ENCODE measurements around the gene ABCB9. TPM values are rescaled to one million over a fixed set of nuclear protein-coding genes. Genes with fewer than 3 reads are reported as not detected.
A peak's percentile ranks its signal among the peaks of the same experiment; 100 is the strongest.

ABCB9 gene
- total RNA-seq, 1 donor from 2014 or later, result 2.9 TPM

- Histone ChIP-seq H3K4me3 (peak overlapping the region; percentile 97), H3K27me3 (ENCODE audit: low read depth) (no peaks in the 10 kb centered on the region), H3K27ac (no peak overlapping the region), H3K4me1 (peaks cover 54% of the 10 kb centered on the region), H3K36me3 (peaks cover 13% of the 10 kb centered on the region), H3K9me3 (no peaks in the 10 kb centered on the region)
- TF ChIP-seq CTCF (IDR thresholded peaks at IDR 0.05), result no peak
- intact Hi-C loops (cut with DNase I), result no loop called here
- DNase-seq (no peak), ATAC-seq (no peak)
Observed at GRCh38 chr12:122976648-122976975, 10.3 kb upstream of the ABCB9 start.

GRCh38 chr12:122975790-122976647 is 9.8 kb upstream of the ABCB9 start:
- peak overlapping the region; percentile 97 for H3K4me3 ChIP-seq
- peak overlapping the region; percentile 99 for H3K27ac ChIP-seq
- intact Hi-C loops (cut with DNase I), result no loop called here
- peaks cover 48% of the 10 kb centered on the region for H3K4me1 ChIP-seq
- no peak for ATAC-seq
- H3K9me3 ChIP-seq, result no peaks in the 10 kb centered on the region
- peaks cover 13% of the 10 kb centered on the region for H3K36me3 ChIP-seq
- no peaks in the 10 kb centered on the region for H3K27me3 ChIP-seq (ENCODE audit: low read depth)
- TF ChIP-seq CTCF (IDR thresholded peaks at IDR 0.05), result no peak
- DNase-seq, result no peak

GRCh38 chr12:122974892-122975789 is 8.9 kb upstream of the ABCB9 start, which contains the start of gene OGFOD2:
Gene OGFOD2, plus strand, starts transcription at chr12:122975244. Its CDS starts 8 bp downstream, at chr12:122975252.
- no peaks in the 10 kb centered on the region for H3K27me3 ChIP-seq (ENCODE audit: low read depth)
- ATAC-seq (peak; percentile 96 to 97), DNase-seq (peak; percentile 95)
- intact Hi-C loops (cut with DNase I), result no loop called here
- no peaks in the 10 kb centered on the region for H3K9me3 ChIP-seq
- peak within 1 kb of the TSS; percentile 99 for H3K27ac ChIP-seq
- peak within 1 kb of the TSS; percentile 97 for H3K4me3 ChIP-seq
- H3K4me1 ChIP-seq, result peaks cover 48% of the 10 kb centered on the region
- peaks cover 13% of the 10 kb centered on the region for H3K36me3 ChIP-seq
- TF ChIP-seq CTCF (IDR thresholded peaks at IDR 0.05), result no peak

- intact Hi-C loops (cut with DNase I), result no loop called here
- Histone ChIP-seq H3K9me3 (no peaks in the 10 kb centered on the region), H3K27ac (peak overlapping the region; percentile 99), H3K36me3 (peaks cover 13% of the 10 kb centered on the region), H3K27me3 (ENCODE audit: low read depth) (no peaks in the 10 kb centered on the region), H3K4me1 (peaks cover 40% of the 10 kb centered on the region), H3K4me3 (peak overlapping the region; percentile 97)
- DNase-seq (peak; percentile 98), ATAC-seq (peak; percentile 97)
- TF ChIP-seq CTCF (IDR thresholded peaks at IDR 0.05), result no peak
Observed at GRCh38 chr12:122974274-122974891, 8.1 kb upstream of the ABCB9 start.

- DNase-seq, result no peak
- Histone ChIP-seq H3K27me3 (ENCODE audit: low read depth) (no peaks in the 10 kb centered on the region), H3K9me3 (no peaks in the 10 kb centered on the region), H3K4me1 (peaks cover 23% of the 10 kb centered on the region), H3K36me3 (no peaks in the 10 kb centered on the region), H3K4me3 (no peak overlapping the region), H3K27ac (no peak overlapping the region)
- TF ChIP-seq CTCF (IDR thresholded peaks at IDR 0.05), result no peak
- intact Hi-C loops (cut with DNase I), result no loop called here
- no peak for ATAC-seq
Observed at GRCh38 chr12:122969676-122970075, 3.4 kb upstream of the ABCB9 start.

Data from lower lobe of right lung (tissue), 2 donors.